BJ (cell line): ENCODE data around the gene EWSR1. TPM values are rescaled to one million over a fixed set of nuclear protein-coding genes. Genes with fewer than 3 reads are reported as not detected.
A peak's percentile ranks its signal among the peaks of the same experiment; 100 is the strongest.

Experiments
- CTCF ChIA-PET: fragments of 350-600 bp; formaldehyde crosslinking; extraction: SDS; loops from one replicate; lab custom pipeline; 2021; ENCODE audit warnings: antibody characterized with exemption, inconsistent platforms; lab: Yijun Ruan, JAX
- POLR2A ChIA-PET: fragments of 300-600 bp; sonication (Branson Sonifier 250); formaldehyde crosslinking; extraction: SDS; loops from one replicate; lab custom pipeline; 2021; ENCODE audit warnings: antibody characterized with exemption; lab: Charles Lee
- DNase-seq: peaks from one replicate; pipeline ENCODE4 v3.0.0-alpha.2; 2011; ENCODE audit warnings: low read depth
- H3K27me3 ChIP-seq: 2 replicates; pipeline ENCODE4 v1.6.0; 2011; ENCODE audit warnings: low read length; ENCODE audit not compliant: control insufficient read depth, insufficient read depth
- H3K36me3 ChIP-seq: 2 replicates; pipeline ENCODE4 v1.5.1; 2011; ENCODE audit warnings: low read length; ENCODE audit not compliant: control insufficient read depth, insufficient read depth
- H3K4me3 ChIP-seq: 2 replicates; pipeline ENCODE4 v1.5.1; 2011; ENCODE audit warnings: low read depth, mild to moderate bottlenecking, control low read depth, low read length
- CTCF ChIP-seq: IDR thresholded peaks from 2 replicates; pipeline ENCODE4 v1.5.1; 2011; ENCODE audit warnings: low read depth, mild to moderate bottlenecking, control low read depth, inconsistent platforms, low read length, moderate library complexity; ENCODE audit not compliant: insufficient read depth
- polyA plus RNA-seq: library from polyadenylated mRNA; depleted of rRNA; stranded (reverse); fragments of >200 nt; gene quantifications from 2 replicates; pipeline ENCODE4 v1.2.3, GENCODE V29; 2011

Gene EWSR1
- polyA plus RNA-seq, 1 experiment: 206 TPM

GRCh38 chr22:29313576-29314466, 45.8 kb downstream of the EWSR1 start:
- H3K36me3 ChIP-seq: peaks cover 4% of the 10 kb centered on the region
- peaks cover 18% of the 10 kb centered on the region for H3K27me3 ChIP-seq
- H3K4me3 ChIP-seq: no peak overlapping the region
- ChIA-PET CTCF (interaction anchor here (0.9 to 2.0 kb wide), 3 partner anchors 18 to 44 kb away, joined by 3 to 4 read pairs (median 4); no protein-coding TSS in a partner anchor), POLR2A (interaction anchor here (0.6 kb wide), 1 partner anchor 428 kb away, joined by 8 read pairs; no protein-coding TSS in a partner anchor)
- no peak for DNase-seq
- no peak for TF ChIP-seq CTCF

GRCh38 chr22:29314537-29315285, 46.6 kb downstream of the EWSR1 start:
- H3K36me3 ChIP-seq: peaks cover 4% of the 10 kb centered on the region
- DNase-seq: no peak
- ChIA-PET CTCF (interaction anchor here (1.2 to 2.0 kb wide), 2 partner anchors 17 to 43 kb away, joined by 4 read pairs; no protein-coding TSS in a partner anchor), POLR2A (no interaction called here)
- no peak for TF ChIP-seq CTCF
- H3K27me3 ChIP-seq: peaks cover 18% of the 10 kb centered on the region
- H3K4me3 ChIP-seq: no peak overlapping the region

- CTCF ChIA-PET: interaction anchor here (1.0 to 2.5 kb wide), 2 partner anchors 9 to 44 kb away, joined by 3 to 10 read pairs; no protein-coding TSS in a partner anchor
- H3K4me3 ChIP-seq: peak within 1 kb of the TSS; percentile 19
These were observed 47.4 kb downstream of the EWSR1 start, which contains the start of gene RASL10A for GRCh38 chr22:29315286-29316140. Gene RASL10A (minus strand): TSS chr22:29315697. CDS start chr22:29315246, 451 bp downstream.

GRCh38 chr22:29316141-29316828, 48.2 kb downstream of the EWSR1 start:
- no peak for TF ChIP-seq CTCF
- peaks cover 18% of the 10 kb centered on the region for H3K27me3 ChIP-seq
- H3K36me3 ChIP-seq: peaks cover 4% of the 10 kb centered on the region
- no peak for DNase-seq
- POLR2A ChIA-PET: no interaction called here
- CTCF ChIA-PET: interaction anchor here (1.0 to 2.5 kb wide), 2 partner anchors 9 to 43 kb away, joined by 3 to 10 read pairs; no protein-coding TSS in a partner anchor
- no peak overlapping the region for H3K4me3 ChIP-seq

More at GRCh38 chr22:29315286-29316140, 47.4 kb downstream of the EWSR1 start, which contains the start of gene RASL10A:
- no peak for DNase-seq
- Histone ChIP-seq H3K27me3 (peaks cover 18% of the 10 kb centered on the region), H3K36me3 (peaks cover 4% of the 10 kb centered on the region)
- POLR2A ChIA-PET: no interaction called here
- no peak for TF ChIP-seq CTCF
